Osteoblast (primary cell): ENCODE data around the gene SNX24. TPM values are rescaled to one million over a fixed set of nuclear protein-coding genes. Genes with fewer than 3 reads are reported as not detected.

ENCODE experiments used
- DNase-seq: peaks from one replicate; pipeline ENCODE4 v3.0.0; 2011; ENCODE audit warnings: low spot score, mixed read lengths; ENCODE audit not compliant: insufficient read length; ENCODE audit errors: missing footprints
- H2AFZ ChIP-seq: 2 replicates; pipeline ENCODE4 v1.6.0; 2011; ENCODE audit warnings: mild to moderate bottlenecking, low read length
- H3K27ac ChIP-seq: 2 replicates; pipeline ENCODE4 v1.5.1; 2011; ENCODE audit warnings: mild to moderate bottlenecking, low read depth, low read length, moderate library complexity
- H3K27me3 ChIP-seq: 2 replicates; pipeline ENCODE4 v1.6.0; 2012; ENCODE audit warnings: mild to moderate bottlenecking, control low read depth, inconsistent platforms, low read length, moderate library complexity; ENCODE audit not compliant: insufficient read depth
- H3K36me3 ChIP-seq: 2 replicates; pipeline ENCODE4 v1.5.1; 2011; ENCODE audit warnings: mild to moderate bottlenecking, low read length, control low read depth, moderate library complexity; ENCODE audit not compliant: insufficient read depth
- H3K4me1 ChIP-seq: 2 replicates; pipeline ENCODE4 v1.5.1; 2011; ENCODE audit warnings: mild to moderate bottlenecking, low read length, control low read depth, moderate library complexity; ENCODE audit not compliant: insufficient read depth
- H3K4me2 ChIP-seq: 2 replicates; pipeline ENCODE4 v1.6.0; 2011; ENCODE audit warnings: mild to moderate bottlenecking, low read length; ENCODE audit not compliant: insufficient read depth
- H3K4me3 ChIP-seq: fragments of 200-600 bp; sonication (generic); 3 replicates; pipeline ENCODE4 v1.5.1; 2012; ENCODE audit warnings: mild to moderate bottlenecking, low read length, inconsistent platforms; ENCODE audit not compliant: insufficient read depth
- H3K79me2 ChIP-seq: 2 replicates; pipeline ENCODE4 v1.6.0; 2012; ENCODE audit warnings: mild to moderate bottlenecking, low read length, control low read depth, inconsistent platforms; ENCODE audit not compliant: insufficient read depth
- H3K9me3 ChIP-seq: 2 replicates; pipeline ENCODE4 v1.5.1; 2011; ENCODE audit warnings: low read depth, low read length, control low read depth
- H4K20me1 ChIP-seq: 2 replicates; pipeline ENCODE4 v1.6.0; 2012; ENCODE audit warnings: mild to moderate bottlenecking, low read length, control low read depth; ENCODE audit not compliant: insufficient read depth
- CTCF ChIP-seq: IDR thresholded peaks from 2 replicates; pipeline ENCODE4 v1.5.1; 2011; ENCODE audit warnings: mild to moderate bottlenecking, low read depth, low read length, moderate library complexity; ENCODE audit errors: extremely low read depth
- total RNA-seq: library from RNA; depleted of rRNA; stranded (reverse); fragments of >200 nt; gene quantifications from 2 replicates; pipeline ENCODE4 v1.2.3, GENCODE V29; 2012

The SNX24 gene
- total RNA-seq, 1 donor: 26.4 TPM

GRCh38 chr5:122996091-122996490 lies 150.7 kb downstream of the SNX24 start:
- H3K27ac ChIP-seq: no peak overlapping the region
- no peak overlapping the region for H3K4me3 ChIP-seq
- no peaks in the 10 kb centered on the region for H3K36me3 ChIP-seq
- no peaks in the 10 kb centered on the region for H3K27me3 ChIP-seq
- no peak overlapping the region for H2AFZ ChIP-seq
- no peak for DNase-seq
- no peaks in the 10 kb centered on the region for H4K20me1 ChIP-seq
- no peak for TF ChIP-seq CTCF
- no peaks in the 10 kb centered on the region for H3K79me2 ChIP-seq
- H3K4me1 ChIP-seq: no peaks in the 10 kb centered on the region
- H3K9me3 ChIP-seq: no peaks in the 10 kb centered on the region
- H3K4me2 ChIP-seq: no peak overlapping the region

GRCh38 chr5:122997294-122997693 lies 151.9 kb downstream of the SNX24 start:
- Histone ChIP-seq H3K36me3 (peaks cover 3% of the 10 kb centered on the region), H3K27me3 (no peaks in the 10 kb centered on the region), H3K4me1 (no peaks in the 10 kb centered on the region), H2AFZ (no peak overlapping the region), H3K4me3 (no peak overlapping the region), H3K9me3 (no peaks in the 10 kb centered on the region), H3K79me2 (no peaks in the 10 kb centered on the region), H4K20me1 (no peaks in the 10 kb centered on the region), H3K27ac (no peak overlapping the region), H3K4me2 (no peak overlapping the region)
- DNase-seq: no peak
- TF ChIP-seq CTCF: no peak

- no peaks in the 10 kb centered on the region for H3K79me2 ChIP-seq
- no peaks in the 10 kb centered on the region for H3K9me3 ChIP-seq
- H3K4me1 ChIP-seq: no peaks in the 10 kb centered on the region
- no peaks in the 10 kb centered on the region for H4K20me1 ChIP-seq
- H3K27ac ChIP-seq: no peak overlapping the region
- H3K36me3 ChIP-seq: peaks cover 3% of the 10 kb centered on the region
- H3K4me3 ChIP-seq: no peak overlapping the region
- no peak for DNase-seq
- H3K4me2 ChIP-seq: no peak overlapping the region
- no peak overlapping the region for H2AFZ ChIP-seq
- no peaks in the 10 kb centered on the region for H3K27me3 ChIP-seq
- peak; percentile 48 for TF ChIP-seq CTCF
Observed at GRCh38 chr5:122999947-123000563, 154.6 kb downstream of the SNX24 start.

- Histone ChIP-seq H2AFZ (no peak overlapping the region), H3K4me2 (no peak overlapping the region), H3K4me3 (no peak overlapping the region), H3K27me3 (no peaks in the 10 kb centered on the region), H3K4me1 (no peaks in the 10 kb centered on the region), H3K9me3 (no peaks in the 10 kb centered on the region), H3K79me2 (no peaks in the 10 kb centered on the region), H3K36me3 (peaks cover 3% of the 10 kb centered on the region), H4K20me1 (no peaks in the 10 kb centered on the region), H3K27ac (no peak overlapping the region)
- no peak for TF ChIP-seq CTCF
- DNase-seq: no peak
Observed at GRCh38 chr5:123000731-123001130, 155.3 kb downstream of the SNX24 start.
